HepG2 (cell line): ENCODE data around the gene CMKLR1. TPM values are rescaled to one million over a fixed set of nuclear protein-coding genes. Genes with fewer than 3 reads are reported as not detected.

Experiments
- ATAC-seq: fragments of 200-7000 bp; cut with Tn5 transposase; 3 replicates; pipeline ENCODE4 v1.9.1; 2020; ENCODE audit warnings: mild to moderate bottlenecking, moderate library complexity
- BruUV-seq: library from RNA; stranded (reverse); fragments of 400-500 nt; replicated peaks from 2 replicates; lab custom pipeline; 2021; lab: Mats Ljungman, UMichigan
- CTCF ChIA-PET: fragments of 300-600 bp; formaldehyde crosslinking; extraction: SDS; loops from one replicate; lab custom pipeline; 2021; ENCODE audit warnings: low total read pairs, inconsistent platforms, low intra/inter-chr PET ratio; lab: Yijun Ruan, JAX
- POLR2A ChIA-PET: fragments of 350-600 bp; sonication (Branson Sonifier 250); formaldehyde crosslinking; loops from one replicate; lab custom pipeline; 2020; ENCODE audit warnings: antibody characterized with exemption, inconsistent platforms; lab: Yijun Ruan, JAX
- DNase-seq: peaks from one replicate; pipeline ENCODE4 v3.0.0-alpha.2; 2015; ENCODE audit warnings: low spot score
- FAIRE-seq: peaks from 3 replicates; lab custom pipeline; 2011; peaks lifted over from hg19 to GRCh38; lab: Jason Lieb, UNC
- H2AFZ ChIP-seq: one replicate; pipeline ENCODE4 v1.6.1; 2011; ENCODE audit warnings: low read length, inconsistent platforms
- H3K27ac ChIP-seq: fragments of 300-600 bp; 3 replicates; pipeline ENCODE4 v1.8.0; 2011; ENCODE audit warnings: mixed run types, mild to moderate bottlenecking, mixed read lengths, low read length, inconsistent platforms; ENCODE audit not compliant: insufficient read depth; ENCODE audit errors: extremely low read length
- H3K27me3 ChIP-seq, 2 experiments: fragments of 200-600 bp in 1 of 2; 2 replicates in 1 of 2; 3 replicates in 1 of 2; pipeline versions ENCODE4 v1.6.0 to v1.8.0; 2011; ENCODE audit warnings: low read length in 2 of 2, mild to moderate bottlenecking in 2 of 2, moderate library complexity in 2 of 2, inconsistent platforms in 1 of 2; ENCODE audit not compliant: insufficient read depth in 2 of 2, control insufficient read depth in 1 of 2
- H3K36me3 ChIP-seq, 2 experiments: fragments of 200-600 bp in 1 of 2; replicated peaks in 1 of 2; 2 replicates in 1 of 2; 3 replicates in 1 of 2; pipeline versions ENCODE4 v1.5.1 to v1.8.0; 2011; ENCODE audit warnings: low read length in 2 of 2, inconsistent platforms in 1 of 2; ENCODE audit not compliant: insufficient read depth in 2 of 2, control insufficient read depth in 1 of 2
- H3K4me1 ChIP-seq: 2 replicates; pipeline ENCODE4 v1.5.1; 2012; ENCODE audit warnings: low read length, inconsistent platforms; ENCODE audit not compliant: insufficient read depth
- H3K4me2 ChIP-seq: 2 replicates; pipeline ENCODE4 v1.6.0; 2011; ENCODE audit warnings: low read depth, low read length, inconsistent platforms
- H3K4me3 ChIP-seq, 3 experiments: fragments of 200-600 bp in 1 of 3; sonication (generic), shearing (Covaris generic) in 1 of 3; replicated peaks in 1 of 3; 2 replicates each; pipeline ENCODE4 v1.5.1; 2011 to 2016; ENCODE audit warnings: low read length in 3 of 3, inconsistent platforms in 2 of 3, low read depth in 2 of 3, mild to moderate bottlenecking in 2 of 3, control low read depth in 1 of 3, mixed read lengths in 1 of 3; ENCODE audit not compliant: insufficient read depth in 1 of 3
- H3K79me2 ChIP-seq: one replicate; pipeline ENCODE4 v1.6.1; 2011; ENCODE audit warnings: low read length, inconsistent platforms; ENCODE audit not compliant: insufficient read depth
- H3K9ac ChIP-seq: 2 replicates; pipeline ENCODE4 v1.6.0; 2011; ENCODE audit warnings: mild to moderate bottlenecking, low read depth, low read length, inconsistent platforms; ENCODE audit not compliant: insufficient read depth
- H3K9me3 ChIP-seq: 2 replicates; pipeline ENCODE4 v1.5.1; 2012; ENCODE audit warnings: mild to moderate bottlenecking, low read length
- H4K20me1 ChIP-seq: 2 replicates; pipeline ENCODE4 v1.6.0; 2011; ENCODE audit warnings: inconsistent platforms, mild to moderate bottlenecking, low read length, moderate library complexity; ENCODE audit not compliant: insufficient read depth
- ARNT2 ChIP-seq: sonication (generic); formaldehyde crosslinking; IDR thresholded peaks from 2 replicates; pipeline ENCODE4 v1.8.0; 2022; ENCODE audit warnings: mild to moderate bottlenecking, low read depth, missing genetic modification reagents, moderate library complexity
- BRD4 ChIP-seq: sonication (generic); formaldehyde crosslinking; IDR thresholded peaks from 2 replicates; pipeline ENCODE4 v1.4.0; 2020; ENCODE audit warnings: missing genetic modification reagents
- EP300 ChIP-seq, 3 experiments: sonication (generic) in 1 of 3; formaldehyde crosslinking in 1 of 3; IDR thresholded peaks; 2 replicates each; pipeline versions ENCODE4 v1.5.1 to v1.6.1; 2011 to 2020; ENCODE audit warnings: low read depth in 2 of 3, low read length in 2 of 3, borderline replicate concordance in 1 of 3, improper control_type of control experiment in 1 of 3, mild to moderate bottlenecking in 1 of 3, missing genetic modification reagents in 1 of 3, moderate library complexity in 1 of 3
- GZF1 ChIP-seq: sonication (generic); formaldehyde crosslinking; IDR thresholded peaks from 2 replicates; pipeline ENCODE4 v1.5.1; 2020; ENCODE audit warnings: mild to moderate bottlenecking, missing genetic modification reagents
- KDM5B ChIP-seq: sonication (generic); formaldehyde crosslinking; IDR thresholded peaks from 2 replicates; pipeline ENCODE4 v1.4.0; 2020; ENCODE audit warnings: missing genetic modification reagents, mild to moderate bottlenecking, borderline replicate concordance
- MIER2 ChIP-seq: IDR thresholded peaks from 2 replicates; pipeline ENCODE4 v1.6.1; 2016; ENCODE audit warnings: missing biosample characterization, missing genetic modification reagents
- SALL1 ChIP-seq: sonication (generic); formaldehyde crosslinking; IDR thresholded peaks from 2 replicates; pipeline ENCODE4 v1.8.0; 2022; ENCODE audit warnings: mild to moderate bottlenecking, missing genetic modification reagents
- SSRP1 ChIP-seq: IDR thresholded peaks from 2 replicates; pipeline ENCODE4 v1.6.1; 2016; ENCODE audit warnings: control low read depth
- TOPORS ChIP-seq: sonication (generic); formaldehyde crosslinking; IDR thresholded peaks from 2 replicates; pipeline ENCODE4 v1.8.0; 2023; ENCODE audit warnings: mild to moderate bottlenecking, missing genetic modification reagents
- ZFP37 ChIP-seq: sonication (generic); formaldehyde crosslinking; IDR thresholded peaks from 2 replicates; pipeline ENCODE4 v1.4.0; 2020; ENCODE audit warnings: missing genetic modification reagents, borderline replicate concordance
- ZNF136 ChIP-seq: sonication (generic); formaldehyde crosslinking; IDR thresholded peaks from 2 replicates; pipeline ENCODE4 v1.8.1; 2022; ENCODE audit warnings: low read depth, mild to moderate bottlenecking, moderate library complexity, missing genetic modification reagents
- ZNF142 ChIP-seq: sonication (generic); formaldehyde crosslinking; IDR thresholded peaks from 2 replicates; pipeline ENCODE4 v1.4.0; 2020; ENCODE audit warnings: missing genetic modification reagents
- ZNF3 ChIP-seq: IDR thresholded peaks from 2 replicates; pipeline ENCODE4 v1.7.0; 2017; ENCODE audit warnings: inconsistent platforms
- ZNF652 ChIP-seq: IDR thresholded peaks from 2 replicates; pipeline ENCODE4 v1.6.1; 2016; ENCODE audit warnings: low read depth, borderline replicate concordance
- WGBS: methylation state at CpG from one replicate; pipeline ENCODE4 v1.1.6; 2017; ENCODE audit warnings: low lambda C conversion rate; 5-methylcytosine and 5-hydroxymethylcytosine counted together
- in situ Hi-C: cut with HindIII; loops from 2 replicates; pipeline ENCODE4 v1.10.0; 2017; ENCODE audit warnings: low pct_unique_long_range_greater_than_20kb; ENCODE audit not compliant: extremely low pct_ligation_motif_present
- intact Hi-C: fragments of 100-400 bp; cut with micrococcal nuclease; formaldehyde crosslinking; loops from one replicate; pipeline ENCODE4 v1.10.0; 2022; ENCODE audit not compliant: unreplicated experiment
- polyA plus RNA-seq, 8 experiments: library from polyadenylated mRNA; depleted of rRNA in 3 of 8; stranded (reverse) in 7 of 8; unstranded in 1 of 8; fragments of >200 nt; fragmentation: Illumina TruSeq in 4 of 8; extraction: Trizol in 4 of 8; gene quantifications; 2 replicates each; pipeline versions ENCODE4 v1.2.1 to v1.2.3, GENCODE V29; 2011 to 2016; ENCODE audit warnings: low read depth in 4 of 8, missing spikeins in 1 of 8, mixed read lengths in 1 of 8; ENCODE audit not compliant: insufficient read depth in 1 of 8
- total RNA-seq, 5 experiments: library from RNA; depleted of rRNA; stranded (reverse); fragments of >200 nt; fragmentation: Illumina TruSeq; extraction: Trizol; gene quantifications; 2 replicates each; pipeline ENCODE4 v1.2.3, GENCODE V29; 2016; ENCODE audit warnings: low read depth in 1 of 5
- TF ChIP-seq, protein P1 (sequence below): sonication (generic); formaldehyde crosslinking; IDR thresholded peaks from 2 replicates; pipeline ENCODE4 v1.8.0; 2022; ENCODE audit warnings: mild to moderate bottlenecking, missing genetic modification reagents, moderate library complexity

Gene CMKLR1
- total and polyA plus RNA-seq, 2 of the 13 experiments (the other 11 are each of a cell fraction or from before 2014, with no cell fraction given): not detected

DNA sequence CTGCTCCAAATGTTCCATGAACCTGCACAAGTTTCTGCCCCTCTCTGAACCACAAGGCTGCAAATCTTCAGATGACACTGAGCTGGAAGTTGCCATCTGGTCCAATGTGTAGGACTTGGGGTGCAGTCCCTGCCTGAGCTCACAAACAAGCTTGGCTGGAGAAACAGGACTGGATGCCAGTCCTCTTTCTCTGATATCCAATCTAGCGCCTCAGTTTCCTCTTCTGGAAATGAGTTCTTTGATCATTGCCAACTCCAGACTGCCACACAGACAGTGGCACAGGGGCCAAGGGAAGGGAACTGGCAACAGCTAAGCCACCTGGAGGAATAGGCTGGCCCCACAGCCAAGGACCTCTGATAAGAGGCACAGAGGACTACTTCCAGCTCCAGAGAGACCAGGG is 15.5 kb downstream of the CMKLR1 start:
- no peak overlapping the region for H3K9ac ChIP-seq
- 22% methylated on average over 1 of the region's 1 CpG for WGBS
- no peaks in the 10 kb centered on the region for H3K79me2 ChIP-seq
- FAIRE-seq: no peak
- peaks cover 6% of the 10 kb centered on the region for H3K4me1 ChIP-seq
- intact Hi-C loops: no loop called here
- ATAC-seq: no peak
- no TSS peak for BruUV-seq
- no peaks in the 10 kb centered on the region for H4K20me1 ChIP-seq
- CTCF ChIA-PET: no interaction called here
- no peak overlapping the region for H3K4me3 ChIP-seq
- no peak overlapping the region for H3K4me2 ChIP-seq
- no peak for DNase-seq
- H3K9me3 ChIP-seq: no peaks in the 10 kb centered on the region
- peaks cover 5 to 33% of the 10 kb centered on the region in 2 experiments; a peak in 3 of 5 replicates for H3K27me3 ChIP-seq
- in situ Hi-C loops: no loop called here
- no peaks in the 10 kb centered on the region for H3K36me3 ChIP-seq
- H2AFZ ChIP-seq: no peak overlapping the region
- H3K27ac ChIP-seq: no peak overlapping the region
- POLR2A ChIA-PET: no interaction called here
- TF ChIP-seq MIER2 (CRISPR knock-in tag) (no peak), EP300 (IDR thresholded peaks at IDR 0.05; ENCODE audit: low read depth in 2 of 2, low read length in 2 of 2) (no peak), EP300 (CRISPR knock-in tag; IDR thresholded peaks at IDR 0.05; ENCODE audit: borderline replicate concordance) (no peak), SSRP1 (CRISPR knock-in tag) (no peak), ZNF3 (CRISPR knock-in tag) (no peak), ARNT2 (CRISPR knock-in tag) (no peak), GZF1 (CRISPR knock-in tag) (no peak), KDM5B (CRISPR knock-in tag) (no peak), BRD4 (no peak), ZNF136 (CRISPR knock-in tag) (no peak), ZNF142 (CRISPR knock-in tag) (no peak), ZFP37 (CRISPR knock-in tag) (no peak), TOPORS (CRISPR knock-in tag) (no peak), ZNF652 (CRISPR knock-in tag) (no peak), SALL1 (no peak)
- TF ChIP-seq, protein P1, sequence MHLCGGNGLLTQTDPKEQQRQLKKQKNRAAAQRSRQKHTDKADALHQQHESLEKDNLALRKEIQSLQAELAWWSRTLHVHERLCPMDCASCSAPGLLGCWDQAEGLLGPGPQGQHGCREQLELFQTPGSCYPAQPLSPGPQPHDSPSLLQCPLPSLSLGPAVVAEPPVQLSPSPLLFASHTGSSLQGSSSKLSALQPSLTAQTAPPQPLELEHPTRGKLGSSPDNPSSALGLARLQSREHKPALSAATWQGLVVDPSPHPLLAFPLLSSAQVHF (CRISPR knock-in tag): no peak
